GM23248 (cell line): ENCODE results near the gene ZMIZ1.

Experiments used
- EZH2 ChIP-seq: fragments of 200-600 bp; sonication (generic); IDR thresholded peaks from 2 replicates; pipeline ENCODE4 v1.6.1; 2018; ENCODE audit warnings: antibody characterized with exemption, mild to moderate bottlenecking; ENCODE audit not compliant: insufficient read depth, poor library complexity, severe bottlenecking
- EZH2phosphoT487 ChIP-seq: fragments of 200-600 bp; sonication (generic); IDR thresholded peaks from 2 replicates; pipeline ENCODE4 v1.6.1; 2018; ENCODE audit warnings: antibody characterized with exemption, moderate library complexity, mild to moderate bottlenecking, low read depth; ENCODE audit not compliant: insufficient read depth

DNA sequence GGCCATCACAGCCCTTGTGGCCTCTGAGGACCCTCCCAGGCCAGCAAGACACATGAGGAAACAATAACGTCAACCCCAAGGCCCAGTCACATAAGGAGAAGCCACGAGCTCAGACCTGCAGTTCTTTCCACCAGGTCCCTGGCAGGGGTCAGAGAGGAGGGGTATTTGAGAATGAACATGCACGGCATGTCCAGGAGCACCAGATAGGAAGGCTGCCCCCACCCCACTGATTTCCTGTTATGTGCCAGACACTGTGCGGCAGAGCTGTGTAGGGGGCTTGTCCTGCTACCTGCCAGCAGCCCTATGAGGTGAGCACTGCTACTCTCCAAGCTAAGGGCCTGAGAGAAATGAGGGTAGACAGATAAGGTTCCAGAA, 40.7 kb upstream of the ZMIZ1 start:
- TF ChIP-seq EZH2phosphoT487 (no peak), EZH2 (no peak)
